Measurements from ENCODE around the gene BHLHE23.
"Not testable (repeated sequence)": the region's sequence is repeated elsewhere in the genome, so short reads cannot be mapped to it uniquely, and the experiment has no call there.

BHLHE23 gene

DNA sequence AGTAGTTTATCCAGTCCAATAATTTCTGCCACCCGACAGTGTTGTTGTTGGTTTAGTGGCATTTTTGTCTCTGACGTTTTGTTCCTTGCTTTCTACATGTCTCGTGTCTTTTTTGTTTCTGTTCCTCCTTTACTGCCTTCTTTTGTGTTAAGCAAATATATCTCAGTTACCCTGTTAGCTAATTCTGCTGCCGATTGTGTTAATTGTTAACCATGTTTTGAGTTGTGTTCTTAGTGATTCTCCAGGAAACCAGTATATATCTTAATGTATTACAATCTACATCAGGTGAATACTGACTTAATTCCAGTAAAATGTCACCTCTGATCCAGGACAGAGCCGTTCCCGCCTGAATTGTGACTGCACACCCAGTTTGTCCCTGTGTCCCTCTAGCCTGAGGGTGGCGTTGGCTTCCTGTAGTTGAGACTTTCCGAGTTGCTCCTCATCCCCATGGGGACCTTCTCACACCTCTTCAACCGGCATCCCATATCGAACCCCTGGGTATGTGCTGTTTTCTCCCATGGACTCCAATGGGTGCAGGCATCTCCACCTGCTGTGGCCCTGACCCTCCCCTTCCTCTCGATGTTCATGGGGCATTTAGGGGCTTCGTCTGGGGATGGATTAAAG, 35.8 kb upstream of the BHLHE23 start:
- DNase-seq, result no peak

DNA sequence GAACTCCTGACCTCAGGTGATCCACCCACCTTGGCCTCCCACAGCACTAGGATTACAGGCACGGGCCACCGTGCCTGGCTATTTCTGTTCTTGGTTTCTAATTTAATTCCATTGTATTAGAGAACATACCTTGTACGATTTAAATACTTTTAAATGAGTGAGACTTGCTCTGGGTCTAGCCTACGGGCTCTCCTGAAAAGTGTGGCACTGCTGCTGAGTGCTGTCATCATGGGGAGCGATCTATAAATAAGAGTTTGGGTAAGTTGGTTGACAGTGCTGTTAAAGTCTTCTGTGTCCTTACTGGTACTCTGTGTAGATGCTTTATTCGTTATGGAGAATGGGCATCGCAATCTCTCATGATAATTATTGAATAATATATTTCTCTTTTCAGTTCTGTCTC, 35.0 kb upstream of the BHLHE23 start:
- DNase-seq, result no peak

DNA sequence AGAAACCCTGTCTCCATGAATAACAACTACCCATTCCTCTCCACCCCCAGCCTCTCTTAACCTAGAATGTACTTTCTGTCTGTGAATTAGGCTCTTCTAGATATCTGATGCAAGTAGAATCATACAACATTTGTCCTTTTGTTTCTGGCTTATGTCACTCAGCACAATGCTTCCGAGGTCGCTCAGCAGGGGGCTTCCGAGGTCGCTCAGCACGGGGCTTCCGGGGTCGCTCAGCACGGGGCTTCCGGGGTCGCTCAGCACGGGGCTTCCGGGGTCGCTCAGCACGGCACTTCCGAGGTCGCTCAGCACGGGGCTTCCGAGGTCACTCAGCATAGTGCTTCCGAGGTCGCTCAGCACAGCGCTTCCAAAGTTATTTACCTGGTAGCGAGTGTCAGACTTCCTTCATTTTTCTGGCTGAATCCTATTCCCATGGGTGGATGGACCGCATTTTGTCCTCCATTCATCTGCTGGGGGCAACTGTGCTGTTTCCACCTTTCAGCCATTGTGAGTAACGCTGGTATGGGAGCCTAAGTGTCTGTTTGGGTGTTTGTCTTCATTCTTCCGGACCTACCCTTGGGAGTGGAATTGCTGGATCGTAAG, 31.0 kb upstream of the BHLHE23 start:
- no peak for DNase-seq

DNA sequence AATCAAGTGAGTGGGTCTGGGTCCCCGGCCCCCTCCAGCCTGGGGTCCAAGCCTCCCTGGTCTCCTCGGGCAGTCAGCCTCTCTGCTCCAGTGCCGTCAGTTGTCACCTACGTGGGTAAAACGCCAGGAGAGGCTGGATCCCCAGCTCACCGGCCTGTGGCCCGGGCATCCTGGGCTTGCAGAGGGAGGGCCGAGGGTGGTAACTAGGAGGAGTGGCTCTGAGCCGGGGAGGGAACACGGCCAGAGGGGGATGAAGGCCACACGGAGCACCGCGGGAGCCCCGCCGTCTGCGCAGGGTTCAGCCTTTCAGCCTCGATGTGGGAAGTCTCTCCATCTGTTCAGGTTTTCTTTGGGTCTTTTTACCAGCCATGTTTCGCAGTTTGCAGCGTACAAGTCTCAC, 29.5 kb upstream of the BHLHE23 start:
- DNase-seq, result no peak

DNA sequence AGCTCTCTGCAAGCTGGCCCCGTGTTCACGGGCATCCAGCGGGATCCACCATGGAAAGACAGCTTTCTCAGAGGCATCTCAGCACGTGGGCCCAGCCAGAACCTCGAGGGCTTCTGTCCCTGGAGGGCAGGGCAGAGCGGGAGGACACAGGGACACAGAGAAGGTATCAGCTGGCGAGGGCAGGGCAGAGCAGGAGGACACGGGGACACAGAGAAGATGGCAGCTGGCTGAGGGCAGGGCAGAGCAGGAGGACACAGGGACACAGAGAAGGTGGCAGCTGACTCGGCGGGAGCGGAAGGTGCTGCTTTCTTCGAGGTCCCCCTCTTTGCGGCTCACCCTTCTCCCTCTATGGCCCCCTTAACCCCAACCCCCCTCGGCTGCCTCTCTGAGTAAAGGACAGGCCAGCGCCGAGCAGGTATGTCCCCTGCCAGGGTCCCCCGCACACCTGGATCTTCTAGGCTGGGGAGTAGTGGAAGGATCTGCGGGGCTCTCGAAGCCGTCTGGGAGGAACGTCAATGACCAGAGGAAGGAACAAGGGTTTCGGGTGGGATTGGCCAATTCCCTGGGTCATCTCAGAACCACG, 28.9 kb upstream of the BHLHE23 start:
- no peak for DNase-seq

DNA sequence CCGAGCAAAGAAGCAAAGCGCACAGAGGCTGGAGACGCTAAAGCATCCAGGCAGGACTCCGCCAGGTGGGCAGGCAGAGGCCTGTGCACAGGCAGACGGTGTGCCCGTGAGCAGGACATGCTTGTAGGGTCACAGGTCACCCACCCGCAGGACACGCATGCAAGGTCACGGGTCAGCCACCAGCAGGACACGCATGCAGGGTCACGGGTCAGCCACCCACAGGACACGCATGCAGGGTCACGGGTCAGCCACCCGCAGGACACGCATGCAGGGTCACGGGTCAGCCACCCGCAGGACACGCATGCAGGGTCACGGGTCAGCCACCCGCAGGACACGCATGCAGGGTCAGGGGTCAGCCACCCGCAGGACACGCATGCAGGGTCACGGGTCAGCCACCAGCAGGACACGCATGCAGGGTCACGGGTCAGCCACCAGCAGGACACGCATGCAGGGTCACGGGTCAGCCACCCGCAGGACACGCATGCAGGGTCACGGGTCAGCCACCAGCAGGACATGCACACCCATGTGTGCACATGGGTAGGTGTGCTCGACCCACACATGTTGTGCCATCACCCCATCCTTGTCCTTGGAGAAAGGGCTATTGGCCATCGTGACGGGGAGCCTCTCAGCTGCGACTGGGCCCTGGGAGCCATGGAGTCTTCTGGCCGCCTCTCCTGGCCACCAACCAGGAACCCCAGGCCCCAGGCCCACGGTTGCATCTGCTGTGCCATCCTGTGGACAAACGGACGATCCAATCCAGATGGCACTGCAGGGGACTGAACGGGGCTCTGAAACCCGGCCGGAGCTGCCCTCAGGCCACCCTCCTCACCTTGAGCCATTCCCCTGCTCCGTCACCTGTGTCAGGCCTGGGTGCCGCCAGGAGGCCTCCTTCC, 28.2 kb upstream of the BHLHE23 start:
- not testable (repeated sequence) for DNase-seq

DNA sequence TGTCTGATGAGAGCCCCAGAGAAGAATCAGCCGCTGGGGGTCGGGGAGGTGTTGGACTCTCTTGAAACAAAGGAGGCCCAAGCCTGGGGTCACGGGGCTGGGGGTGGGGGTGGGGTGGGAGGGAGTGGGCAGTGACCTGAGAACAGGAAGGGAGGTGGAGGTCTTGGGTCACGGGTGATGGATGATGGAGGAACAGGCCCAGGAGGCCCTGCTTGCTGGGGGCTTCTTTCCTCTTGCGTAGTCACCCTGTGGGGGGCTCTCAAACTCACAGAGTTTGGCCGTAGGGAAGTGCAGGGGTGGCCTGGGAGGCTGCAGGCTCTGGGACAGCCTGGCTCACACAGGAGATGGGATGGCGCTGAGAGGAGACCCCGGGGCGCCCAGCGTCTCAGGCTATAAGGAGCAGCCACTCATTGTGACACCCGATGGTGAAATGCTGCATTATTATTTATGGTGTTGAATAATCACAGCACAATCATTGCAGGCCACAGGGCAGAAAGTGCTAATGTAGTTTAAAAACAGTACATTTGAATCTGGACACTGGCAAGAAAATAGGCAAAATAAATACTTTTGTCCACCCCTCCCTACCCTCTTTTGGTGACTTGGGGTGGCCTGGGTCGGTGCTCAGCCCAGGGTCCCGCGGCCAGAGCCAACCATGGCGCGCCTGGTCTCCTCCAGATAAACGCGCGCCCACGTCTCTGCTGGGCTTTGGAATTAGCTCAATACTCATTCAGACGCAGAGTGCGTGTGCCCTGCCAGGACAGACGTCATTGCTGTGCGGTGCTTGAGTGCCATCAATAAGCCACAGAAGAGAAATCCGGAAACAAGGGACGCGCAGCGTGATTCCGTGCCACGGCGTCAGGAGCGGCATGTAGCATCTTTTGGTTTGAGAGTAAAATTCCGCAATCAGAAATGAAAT, 27.3 kb upstream of the BHLHE23 start:
- no peak for DNase-seq

DNA sequence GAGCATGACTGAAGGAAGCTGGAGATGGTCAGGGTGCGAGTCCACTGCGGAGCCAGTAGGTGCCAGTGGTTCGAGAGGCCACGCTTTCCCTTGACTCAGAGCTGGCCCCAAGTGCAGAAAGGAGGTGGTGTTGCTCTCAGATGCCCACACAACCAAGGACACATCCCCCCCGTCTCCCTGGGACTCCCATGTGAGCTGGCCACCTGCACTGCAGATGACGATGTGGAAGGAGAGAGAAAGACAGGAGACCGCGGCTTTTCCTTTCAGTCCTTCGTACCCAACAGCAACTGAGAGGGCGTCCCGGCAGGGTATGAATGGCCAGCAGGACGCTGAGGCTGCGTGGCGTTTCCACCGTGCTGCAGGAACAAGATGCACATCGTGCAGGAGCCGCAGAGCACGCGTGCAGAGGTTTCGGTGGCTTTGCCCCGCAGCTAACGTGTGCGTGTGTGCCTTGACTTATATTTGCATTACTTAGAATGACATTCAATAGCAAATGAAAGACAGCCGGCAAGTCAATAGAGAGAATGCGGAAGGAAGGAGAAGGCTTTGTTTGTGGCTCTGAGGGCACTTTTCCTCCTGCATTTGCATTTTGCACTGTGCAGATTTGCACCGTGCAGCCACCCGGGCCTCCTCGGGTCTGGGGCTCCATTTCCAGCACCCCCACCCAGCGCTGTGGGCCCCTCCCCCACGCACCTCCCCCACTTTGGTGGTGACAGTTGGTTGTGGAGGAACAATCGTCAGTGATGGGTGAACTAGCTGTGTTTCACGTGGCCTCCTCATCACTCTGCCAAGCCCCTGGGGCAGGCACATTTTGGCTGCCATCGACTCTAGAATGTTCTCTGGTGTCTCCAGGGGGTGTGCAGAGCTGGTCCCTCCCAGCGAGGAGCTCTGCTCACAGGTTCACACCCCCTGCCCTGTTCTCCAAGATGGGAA, 26.4 kb upstream of the BHLHE23 start:
- DNase-seq, result no peak

DNA sequence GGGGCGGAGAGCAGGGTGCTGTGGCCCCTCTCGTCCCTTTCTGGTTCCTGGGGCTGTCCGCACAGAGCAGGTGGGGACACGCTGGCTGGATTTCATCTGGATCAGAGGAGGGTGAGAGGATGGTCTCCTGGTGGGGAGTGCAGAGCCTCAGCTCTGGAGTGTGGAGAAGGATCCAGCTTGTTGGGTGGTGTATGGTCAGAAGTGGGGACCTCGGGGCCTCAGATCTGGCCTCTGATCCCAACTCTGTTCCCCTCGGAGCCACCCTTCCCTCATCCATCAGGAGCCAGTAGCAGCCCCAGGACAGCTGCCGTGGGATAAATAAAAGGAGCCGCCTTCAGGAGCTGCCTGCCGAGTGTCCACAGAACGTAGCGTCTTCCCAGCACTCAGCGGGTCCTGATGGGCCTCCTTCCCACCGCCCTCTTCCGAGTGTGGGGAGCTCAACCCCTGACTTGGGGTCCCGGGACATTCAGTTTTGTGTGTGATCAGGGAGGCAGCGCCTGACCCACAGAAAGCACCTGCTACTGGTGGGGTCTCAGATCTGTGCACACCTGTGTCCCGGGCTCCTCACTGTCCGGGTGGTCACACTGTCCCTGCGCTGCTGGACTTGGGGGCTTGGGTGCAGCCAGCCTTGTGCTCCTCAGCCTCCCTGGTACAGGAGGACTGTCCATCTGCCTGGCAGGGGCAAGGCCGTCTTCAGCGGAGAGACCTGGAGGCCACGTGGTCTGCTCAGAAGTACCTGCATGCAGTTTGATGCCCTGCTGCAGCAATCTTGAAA, 25.4 kb upstream of the BHLHE23 start:
- no peak for DNase-seq

DNA sequence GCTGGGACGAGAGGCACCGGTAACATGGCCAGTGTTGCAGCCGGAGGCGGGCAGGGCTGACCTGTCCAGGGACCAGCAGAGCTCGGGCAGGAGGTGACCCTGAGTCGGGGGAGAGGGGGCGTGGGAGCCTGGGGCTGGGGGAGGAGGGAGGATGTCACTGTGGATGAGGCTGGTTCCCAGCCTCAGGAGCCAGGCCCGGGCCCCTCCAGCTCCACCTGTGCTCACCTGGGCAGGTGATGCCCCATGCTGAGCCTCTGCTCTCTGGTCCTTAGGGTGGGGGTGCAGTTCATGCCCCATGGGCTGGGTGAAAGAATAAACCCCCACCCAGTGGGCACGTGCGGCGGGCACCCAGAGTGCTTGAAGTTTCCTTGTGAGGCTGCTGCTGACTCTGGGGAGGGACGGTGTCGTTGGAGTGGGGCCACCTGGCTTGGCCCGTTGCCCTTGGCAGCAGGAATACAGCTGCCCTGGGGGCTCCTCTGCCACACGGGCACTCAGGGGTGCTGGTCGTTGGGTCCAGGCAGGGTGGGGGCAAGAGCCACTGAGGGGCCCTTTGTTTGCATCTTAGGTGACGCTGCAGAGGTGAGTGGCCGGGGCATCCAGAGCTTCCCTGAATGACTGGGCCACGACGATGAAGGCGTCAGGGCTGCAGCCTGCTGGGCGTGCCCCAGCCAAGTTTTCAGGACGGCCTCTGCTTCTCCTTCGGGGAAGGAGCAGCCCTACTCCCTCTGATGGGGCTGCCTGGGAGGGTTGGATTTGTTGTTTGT, 24.7 kb upstream of the BHLHE23 start:
- no peak for DNase-seq

DNA sequence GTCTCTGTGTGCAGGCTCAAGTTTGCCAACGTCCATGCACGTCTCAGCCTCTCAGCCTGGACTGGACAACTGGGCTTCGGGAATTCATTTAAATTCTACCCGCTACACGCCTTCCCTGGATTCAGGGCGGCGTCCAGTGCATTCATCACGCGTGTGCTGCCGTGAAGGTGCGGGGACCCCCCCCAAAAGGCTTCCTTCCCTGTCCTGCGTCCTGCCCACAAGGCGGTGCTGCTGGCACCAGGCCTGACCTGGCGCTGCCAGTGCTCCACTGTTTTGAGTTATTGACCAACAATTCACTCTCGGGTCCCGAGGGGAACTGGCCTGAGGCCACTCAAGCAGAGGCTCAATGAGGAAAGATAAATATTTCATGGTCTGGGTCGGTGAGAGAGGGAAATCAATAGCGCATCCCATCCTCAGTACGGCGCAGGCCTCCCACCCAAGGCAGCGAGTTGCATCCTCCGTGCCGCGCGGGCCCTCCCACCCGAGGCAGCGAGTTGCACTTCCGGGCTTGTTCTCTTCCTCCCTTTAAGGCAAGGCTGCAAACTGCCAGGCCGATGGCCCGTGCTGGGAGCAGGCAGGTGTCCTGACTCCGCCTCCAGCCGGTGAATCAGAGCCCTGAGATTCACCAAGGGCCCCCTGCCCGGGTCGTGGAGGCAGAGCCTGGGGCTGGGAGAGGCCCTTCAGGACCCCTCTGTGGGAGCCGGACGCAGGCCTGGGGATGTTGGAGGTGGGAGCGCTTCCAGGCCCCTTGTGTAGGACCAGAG, 22.8 kb upstream of the BHLHE23 start:
- no peak for DNase-seq

DNA sequence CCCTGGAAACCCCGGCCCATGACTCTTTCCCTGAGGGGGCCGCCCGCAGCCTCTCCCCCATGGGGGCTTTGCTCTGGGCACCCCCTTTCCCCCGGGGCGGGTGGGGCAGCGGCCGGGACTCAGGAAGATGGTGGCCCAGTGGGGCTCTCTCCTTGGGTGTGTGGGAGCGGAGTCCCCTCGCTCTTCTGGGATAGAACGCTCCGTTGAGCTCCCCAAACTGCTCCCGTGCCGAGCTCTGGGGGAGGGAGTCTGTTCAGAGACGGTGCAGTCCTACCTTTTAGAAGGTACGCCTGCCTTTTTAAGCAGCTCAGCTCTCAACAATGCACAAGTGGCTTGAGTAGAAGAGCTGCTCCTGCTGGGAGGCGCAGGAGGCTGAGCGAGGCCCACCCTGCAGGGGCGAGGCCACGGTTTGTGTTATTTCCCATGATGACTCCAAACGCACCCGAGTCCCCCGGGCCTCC, 21.7 kb upstream of the BHLHE23 start:
- no peak for DNase-seq

DNA sequence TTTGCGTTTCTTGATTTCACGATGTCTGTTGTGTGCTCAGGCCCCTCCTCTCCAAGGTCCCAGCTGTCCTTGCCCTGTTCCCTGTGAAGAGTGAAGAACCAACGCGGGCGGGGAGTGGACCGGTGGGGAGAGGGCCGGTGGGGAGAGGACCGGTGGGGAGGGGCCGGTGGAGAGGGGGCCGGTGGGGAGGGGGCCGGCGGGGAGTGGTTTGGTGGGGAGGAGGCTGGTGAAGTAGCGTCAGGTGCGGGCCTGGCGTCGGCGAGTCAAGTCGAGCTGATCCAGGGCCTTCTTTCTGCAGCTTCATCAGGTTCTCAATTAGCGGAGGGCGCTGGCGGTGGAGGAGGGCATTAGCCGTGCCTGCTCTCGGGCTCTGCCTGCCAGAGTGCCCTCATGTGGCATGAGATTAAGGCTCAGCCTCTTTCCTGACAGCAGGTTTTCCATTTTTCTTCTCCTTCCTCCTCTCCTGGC, 21.2 kb upstream of the BHLHE23 start:
- DNase-seq, result no peak

DNA sequence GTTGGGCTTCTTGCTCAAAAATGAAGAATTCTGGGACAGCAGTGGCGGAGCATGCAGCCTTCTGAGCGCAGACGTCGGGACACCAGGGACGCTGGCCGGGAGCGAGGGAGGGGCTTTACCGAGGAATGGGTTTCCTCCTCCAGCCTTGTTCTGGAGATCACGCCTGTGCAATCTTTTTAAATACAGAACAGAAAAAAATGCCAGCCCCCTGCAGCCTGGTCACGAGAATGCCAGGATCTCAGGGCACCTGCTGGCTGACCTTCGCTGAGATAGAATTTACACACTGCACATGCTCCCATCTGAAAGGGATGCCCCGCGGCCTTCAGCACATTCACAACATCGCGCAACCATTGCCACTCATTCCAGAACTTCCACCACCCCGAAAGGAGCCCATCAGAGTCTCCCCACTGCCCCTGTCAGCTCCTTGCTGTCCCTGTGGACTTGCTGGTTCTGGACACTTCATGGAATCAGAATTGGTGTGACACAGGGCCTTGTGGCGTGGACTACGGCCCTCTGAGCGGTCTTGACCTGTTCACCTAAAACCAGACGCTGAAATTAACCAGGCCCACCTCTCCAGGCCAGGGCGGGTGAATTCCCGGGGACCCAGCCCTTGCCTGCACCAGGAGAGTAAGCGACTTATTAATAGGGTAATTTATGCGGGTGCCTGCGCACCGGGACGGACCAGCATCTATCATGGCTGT, 20.6 kb upstream of the BHLHE23 start:
- no peak for DNase-seq

DNA sequence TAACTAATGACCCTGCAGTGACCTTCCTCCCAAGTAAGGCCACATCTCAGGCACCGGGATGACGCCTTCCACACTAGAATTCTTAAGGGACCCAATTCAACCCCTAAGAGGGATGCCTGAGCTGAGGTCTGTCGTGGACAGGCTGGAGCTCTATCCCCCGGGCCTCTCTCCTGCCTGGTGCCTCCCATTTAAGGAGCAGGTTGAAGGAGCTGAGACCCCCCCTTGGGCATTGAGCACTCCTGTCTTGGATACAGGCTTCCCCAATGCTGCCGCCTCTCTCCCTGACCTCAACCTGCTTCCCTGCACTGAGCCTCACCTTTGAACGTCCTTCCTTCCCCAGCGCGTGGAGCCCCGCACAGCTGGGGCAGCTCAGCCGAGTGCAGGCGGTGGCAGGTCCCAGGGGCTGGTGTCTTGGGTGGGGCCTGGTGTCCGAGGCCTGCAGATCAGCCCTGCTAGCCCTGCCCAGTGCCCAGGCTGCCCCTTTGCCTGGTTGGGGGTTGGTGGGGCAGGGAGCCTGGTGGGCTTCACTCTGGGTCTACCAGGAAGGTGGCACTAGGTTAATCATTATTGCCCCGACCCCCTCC, 19.9 kb upstream of the BHLHE23 start:
- DNase-seq, result no peak

DNA sequence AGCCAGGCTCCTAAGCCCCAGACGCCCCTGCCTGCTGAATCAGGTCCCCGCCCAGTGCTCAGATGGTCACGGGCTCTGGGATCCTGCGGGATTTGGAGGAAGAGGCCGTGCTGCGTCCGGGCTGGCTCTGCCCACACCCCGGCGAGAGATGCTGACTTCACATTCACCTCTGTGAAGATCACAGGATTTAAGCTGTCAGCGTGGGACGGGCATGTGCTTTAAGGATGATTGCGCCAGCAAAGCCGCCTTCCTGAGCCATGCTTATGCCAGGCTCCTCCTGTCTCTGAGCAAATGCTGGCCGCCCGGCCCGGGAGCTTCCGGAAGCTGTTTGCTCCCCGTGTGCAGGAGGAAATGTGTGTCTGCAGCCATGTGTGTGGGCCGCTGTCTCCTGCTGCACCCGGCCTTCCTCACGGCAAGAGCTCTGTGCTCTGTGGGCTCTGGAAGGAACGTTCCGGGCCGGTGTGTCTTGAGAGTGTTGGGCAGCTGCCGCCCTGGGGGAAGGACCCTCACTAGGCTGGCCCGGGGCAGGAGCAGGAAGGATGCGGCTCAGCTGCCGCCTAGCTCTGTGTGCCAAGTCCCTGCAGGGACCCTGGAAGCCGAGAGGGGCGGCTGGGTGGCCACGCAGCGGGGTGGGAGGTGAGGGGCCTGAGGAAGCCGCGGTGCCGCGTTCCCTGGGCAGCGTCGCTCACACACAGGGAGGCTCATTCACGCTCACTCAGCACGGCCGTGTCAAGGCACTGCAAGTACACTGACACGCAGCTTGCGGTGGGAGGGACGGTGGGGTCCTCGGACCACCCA, 19.0 kb upstream of the BHLHE23 start:
- DNase-seq, result peak; percentile 9

Data from fibroblast of skin of right biceps (primary cell).